Thoracic aorta endothelial cell (primary cell): ENCODE results near the gene TAF11L6. TPM values are rescaled to one million over a fixed set of nuclear protein-coding genes. Genes with fewer than 3 reads are reported as not detected.

Experiments used
- small RNA-seq: library from RNA; depleted of rRNA; stranded (forward); fragments of <200 nt; gene quantifications from one replicate; pipeline ENCODE3, GENCODE V24; 2012
- total RNA-seq: library from RNA; depleted of rRNA; stranded (reverse); fragments of >200 nt; gene quantifications from 2 replicates; pipeline ENCODE4 v1.2.3, GENCODE V29; 2012

The TAF11L6 gene
- total RNA-seq: not detected in 2 replicates

DNA sequence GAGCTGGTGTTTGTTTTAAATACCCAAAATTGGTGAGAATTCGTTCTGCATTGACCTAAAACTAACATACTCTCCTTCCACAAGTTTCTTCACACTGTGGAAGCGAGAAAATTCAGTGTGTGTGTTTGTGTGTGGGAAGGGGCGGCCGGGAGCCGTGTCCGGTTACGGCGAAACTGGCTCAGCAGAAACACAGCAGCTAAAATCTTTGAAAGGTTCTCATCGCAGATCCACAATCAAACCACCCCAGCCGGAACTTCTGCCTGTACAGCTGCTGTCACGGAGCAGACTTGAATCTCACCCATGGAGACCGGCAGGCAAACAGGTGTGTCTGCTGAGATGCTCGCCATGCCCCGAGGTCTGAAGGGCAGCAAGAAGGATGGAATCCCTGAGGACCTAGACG lies at the start of gene TAF11L6:
TAF11L6 (plus strand) TSS at position 301 of the 400 bp plus-strand sequence.

DNA sequence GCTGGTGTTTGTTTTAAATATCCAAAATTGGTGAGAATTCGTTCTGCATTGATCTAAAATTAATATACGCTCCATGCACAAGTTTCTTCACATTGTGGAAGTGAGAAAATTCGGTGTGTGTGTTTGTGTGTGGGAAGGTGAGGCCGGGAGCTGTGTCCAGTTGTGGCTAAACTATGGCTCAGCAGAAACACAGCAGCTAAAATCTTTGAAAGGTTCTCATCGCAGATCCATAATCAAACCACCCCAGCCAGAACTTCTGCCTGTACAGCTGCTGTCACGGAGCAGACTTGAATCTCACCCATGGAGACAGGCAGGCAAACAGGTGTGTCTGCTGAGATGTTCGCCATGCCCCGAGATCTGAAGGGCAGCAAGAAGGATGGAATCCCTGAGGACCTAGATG lies 30.5 kb upstream of the TAF11L6 start, which contains the start of gene TAF11L2:
TAF11L2 (plus strand) TSS at position 301 of the 400 bp plus-strand sequence.

DNA sequence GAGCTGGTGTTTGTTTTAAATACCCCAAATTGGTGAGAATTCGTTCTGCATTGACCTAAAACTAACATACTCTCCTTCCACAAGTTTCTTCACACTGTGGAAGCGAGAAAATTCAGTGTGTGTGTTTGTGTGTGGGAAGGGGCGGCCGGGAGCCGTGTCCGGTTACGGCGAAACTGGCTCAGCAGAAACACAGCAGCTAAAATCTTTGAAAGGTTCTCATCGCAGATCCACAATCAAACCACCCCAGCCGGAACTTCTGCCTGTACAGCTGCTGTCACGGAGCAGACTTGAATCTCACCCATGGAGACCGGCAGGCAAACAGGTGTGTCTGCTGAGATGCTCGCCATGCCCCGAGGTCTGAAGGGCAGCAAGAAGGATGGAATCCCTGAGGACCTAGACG lies 10.4 kb upstream of the TAF11L6 start, which contains the start of gene TAF11L3:
TAF11L3 (plus strand) TSS at position 301 of the 400 bp plus-strand sequence.

DNA sequence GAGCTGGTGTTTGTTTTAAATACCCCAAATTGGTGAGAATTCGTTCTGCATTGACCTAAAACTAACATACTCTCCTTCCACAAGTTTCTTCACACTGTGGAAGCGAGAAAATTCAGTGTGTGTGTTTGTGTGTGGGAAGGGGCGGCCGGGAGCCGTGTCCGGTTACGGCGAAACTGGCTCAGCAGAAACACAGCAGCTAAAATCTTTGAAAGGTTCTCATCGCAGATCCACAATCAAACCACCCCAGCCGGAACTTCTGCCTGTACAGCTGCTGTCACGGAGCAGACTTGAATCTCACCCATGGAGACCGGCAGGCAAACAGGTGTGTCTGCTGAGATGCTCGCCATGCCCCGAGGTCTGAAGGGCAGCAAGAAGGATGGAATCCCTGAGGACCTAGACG lies 7.0 kb upstream of the TAF11L6 start, which contains the start of gene TAF11L4:
TAF11L4 (plus strand) TSS at position 301 of the 400 bp plus-strand sequence.

DNA sequence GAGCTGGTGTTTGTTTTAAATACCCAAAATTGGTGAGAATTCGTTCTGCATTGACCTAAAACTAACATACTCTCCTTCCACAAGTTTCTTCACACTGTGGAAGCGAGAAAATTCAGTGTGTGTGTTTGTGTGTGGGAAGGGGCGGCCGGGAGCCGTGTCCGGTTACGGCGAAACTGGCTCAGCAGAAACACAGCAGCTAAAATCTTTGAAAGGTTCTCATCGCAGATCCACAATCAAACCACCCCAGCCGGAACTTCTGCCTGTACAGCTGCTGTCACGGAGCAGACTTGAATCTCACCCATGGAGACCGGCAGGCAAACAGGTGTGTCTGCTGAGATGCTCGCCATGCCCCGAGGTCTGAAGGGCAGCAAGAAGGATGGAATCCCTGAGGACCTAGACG lies 3.5 kb upstream of the TAF11L6 start, which contains the start of gene TAF11L5:
TAF11L5 (plus strand) TSS at position 301 of the 400 bp plus-strand sequence.

Small RNA genes within 50 kb of the gene (small RNA-seq; reads per million reads assigned to genes)
- gene AC106774.3: not detected

Other genes with a start within 250 kb of the TAF11L6 start
- not detected in 2 replicates for gene TAF11L2, start 30.4 kb upstream of the TAF11L6 start, total RNA-seq
- not detected in 2 replicates for gene TAF11L3, start 10.3 kb upstream of the TAF11L6 start, total RNA-seq
- gene TAF11L4, start 6.9 kb upstream of the TAF11L6 start, total RNA-seq: not detected in 2 replicates
- gene TAF11L5, start 3.4 kb upstream of the TAF11L6 start, total RNA-seq: not detected in 2 replicates
- gene TAF11L7, start 57.1 kb downstream of the TAF11L6 start, total RNA-seq: not detected in 2 replicates
- not detected in 2 replicates for gene TAF11L8, start 62.3 kb downstream of the TAF11L6 start, total RNA-seq
- gene TAF11L9, start 65.7 kb downstream of the TAF11L6 start, total RNA-seq: not detected in 2 replicates
- not detected in 2 replicates for gene TAF11L10, start 69.2 kb downstream of the TAF11L6 start, total RNA-seq
- not detected in 2 replicates for gene TAF11L11, start 75.5 kb downstream of the TAF11L6 start, total RNA-seq
- not detected in 2 replicates for gene TAF11L12, start 81.7 kb downstream of the TAF11L6 start, total RNA-seq
- gene TAF11L13, start 103.4 kb downstream of the TAF11L6 start, total RNA-seq: not detected in 2 replicates
- not detected in 2 replicates for gene TAF11L14, start 105.8 kb downstream of the TAF11L6 start, total RNA-seq